SK-N-SH treated with all-trans-retinoic acid at 6 μM for 48 hours (cell line): ENCODE results near the gene ALDH16A1.

Experiments
- ISL1 ChIP-seq: fragments of 250-450 bp; sonication (Bioruptor Pico); IDR thresholded peaks from 2 replicates; pipeline ENCODE4 v2.1.2; 2022; ENCODE audit warnings: mild to moderate bottlenecking, moderate library complexity
- TCF4 ChIP-seq: fragments of 250-450 bp; sonication (Bioruptor Pico); IDR thresholded peaks from 2 replicates; pipeline ENCODE4 v1.8.0; 2021; ENCODE audit warnings: mild to moderate bottlenecking, moderate library complexity, borderline replicate concordance
- TOX ChIP-seq: fragments of 250-450 bp; sonication (Bioruptor Pico); IDR thresholded peaks from 2 replicates; pipeline ENCODE4 v1.8.0; 2021; ENCODE audit warnings: mild to moderate bottlenecking, moderate library complexity, borderline replicate concordance
- ZC3H10 ChIP-seq: fragments of 250-450 bp; sonication (Bioruptor Pico); IDR thresholded peaks from 2 replicates; pipeline ENCODE4 v1.5.1; 2021; ENCODE audit warnings: mild to moderate bottlenecking, moderate library complexity
- ZFP3 ChIP-seq: fragments of 250-450 bp; sonication (Bioruptor Pico); IDR thresholded peaks from 2 replicates; pipeline ENCODE4 v1.5.0; 2020; ENCODE audit warnings: mild to moderate bottlenecking, moderate library complexity
- TF ChIP-seq, protein P1 (sequence below): fragments of 250-450 bp; sonication (Bioruptor Pico); IDR thresholded peaks from 2 replicates; pipeline ENCODE4 v1.5.0; 2020; ENCODE audit warnings: mild to moderate bottlenecking, moderate library complexity

DNA sequence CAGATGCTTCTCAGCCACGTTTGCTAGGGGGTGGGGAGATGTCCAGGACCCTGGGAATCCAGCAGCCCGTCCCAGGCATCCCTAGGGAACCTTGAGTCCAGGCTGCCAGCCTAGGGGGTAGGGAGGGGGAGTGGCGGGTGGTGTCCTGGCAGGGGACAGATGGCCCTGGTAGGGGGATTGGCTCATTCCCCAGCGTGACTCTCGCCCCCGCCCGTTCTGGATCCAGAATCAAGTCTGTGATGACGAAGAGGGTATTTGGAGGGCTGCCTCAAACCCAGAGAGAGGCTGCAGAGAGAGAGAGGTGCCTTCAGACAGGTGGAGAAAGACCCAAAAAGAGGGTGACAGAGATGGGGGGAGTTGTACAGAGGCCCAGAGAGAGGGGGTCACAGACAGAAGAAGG is 15.8 kb upstream of the ALDH16A1 start:
- no peak for TF ChIP-seq ISL1 (CRISPR knock-in tag)
- TF ChIP-seq, protein P1, sequence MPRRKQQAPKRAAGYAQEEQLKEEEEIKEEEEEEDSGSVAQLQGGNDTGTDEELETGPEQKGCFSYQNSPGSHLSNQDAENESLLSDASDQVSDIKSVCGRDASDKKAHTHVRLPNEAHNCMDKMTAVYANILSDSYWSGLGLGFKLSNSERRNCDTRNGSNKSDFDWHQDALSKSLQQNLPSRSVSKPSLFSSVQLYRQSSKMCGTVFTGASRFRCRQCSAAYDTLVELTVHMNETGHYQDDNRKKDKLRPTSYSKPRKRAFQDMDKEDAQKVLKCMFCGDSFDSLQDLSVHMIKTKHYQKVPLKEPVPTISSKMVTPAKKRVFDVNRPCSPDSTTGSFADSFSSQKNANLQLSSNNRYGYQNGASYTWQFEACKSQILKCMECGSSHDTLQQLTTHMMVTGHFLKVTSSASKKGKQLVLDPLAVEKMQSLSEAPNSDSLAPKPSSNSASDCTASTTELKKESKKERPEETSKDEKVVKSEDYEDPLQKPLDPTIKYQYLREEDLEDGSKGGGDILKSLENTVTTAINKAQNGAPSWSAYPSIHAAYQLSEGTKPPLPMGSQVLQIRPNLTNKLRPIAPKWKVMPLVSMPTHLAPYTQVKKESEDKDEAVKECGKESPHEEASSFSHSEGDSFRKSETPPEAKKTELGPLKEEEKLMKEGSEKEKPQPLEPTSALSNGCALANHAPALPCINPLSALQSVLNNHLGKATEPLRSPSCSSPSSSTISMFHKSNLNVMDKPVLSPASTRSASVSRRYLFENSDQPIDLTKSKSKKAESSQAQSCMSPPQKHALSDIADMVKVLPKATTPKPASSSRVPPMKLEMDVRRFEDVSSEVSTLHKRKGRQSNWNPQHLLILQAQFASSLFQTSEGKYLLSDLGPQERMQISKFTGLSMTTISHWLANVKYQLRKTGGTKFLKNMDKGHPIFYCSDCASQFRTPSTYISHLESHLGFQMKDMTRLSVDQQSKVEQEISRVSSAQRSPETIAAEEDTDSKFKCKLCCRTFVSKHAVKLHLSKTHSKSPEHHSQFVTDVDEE, result no peak
- TF ChIP-seq TOX (CRISPR knock-in tag), result no peak
- no peak for TF ChIP-seq ZFP3 (CRISPR knock-in tag)
- TF ChIP-seq TCF4 (CRISPR knock-in tag), result no peak
- TF ChIP-seq ZC3H10, result no peak
